H9 (cell line): ENCODE results near the gene RABGAP1. TPM values are rescaled to one million over a fixed set of nuclear protein-coding genes. Genes with fewer than 3 reads are reported as not detected.

Experiments used
- DNase-seq: peaks from one replicate; pipeline ENCODE4 v3.0.0-alpha.2; 2017
- H2AFZ ChIP-seq: one replicate; pipeline ENCODE4 v1.6.1; 2013; ENCODE audit warnings: mild to moderate bottlenecking, low read length, control low read depth, moderate library complexity
- H2AK5ac ChIP-seq: 2 replicates; pipeline ENCODE4 v1.6.1; 2013; ENCODE audit warnings: low read length, control low read depth, mixed read lengths; ENCODE audit not compliant: insufficient read length
- H2BK120ac ChIP-seq: one replicate; pipeline ENCODE4 v1.6.1; 2013; ENCODE audit warnings: low read depth, mild to moderate bottlenecking, low read length, control low read depth, inconsistent platforms; ENCODE audit not compliant: poor library complexity, severe bottlenecking
- H2BK12ac ChIP-seq: 2 replicates; pipeline ENCODE4 v1.6.1; 2013; ENCODE audit warnings: low read length, control low read depth, mixed read lengths, low read depth; ENCODE audit not compliant: insufficient read length
- H2BK15ac ChIP-seq: 2 replicates; pipeline ENCODE4 v1.6.1; 2013; ENCODE audit warnings: low read depth, low read length, control low read depth
- H2BK20ac ChIP-seq: one replicate; pipeline ENCODE4 v1.6.1; 2013; ENCODE audit warnings: low read depth, mild to moderate bottlenecking, low read length, control low read depth, inconsistent platforms; ENCODE audit not compliant: poor library complexity, severe bottlenecking
- H2BK5ac ChIP-seq: 2 replicates; pipeline ENCODE4 v1.6.1; 2013; ENCODE audit warnings: low read length, control low read depth, mixed read lengths; ENCODE audit not compliant: insufficient read length
- H3K14ac ChIP-seq: 2 replicates; pipeline ENCODE4 v1.6.1; 2013; ENCODE audit warnings: low read length, control low read depth; ENCODE audit not compliant: insufficient read depth
- H3K18ac ChIP-seq: 2 replicates; pipeline ENCODE4 v1.6.1; 2013; ENCODE audit warnings: low read depth, mild to moderate bottlenecking, mixed read lengths, low read length, control low read depth; ENCODE audit not compliant: insufficient read length
- H3K23ac ChIP-seq: 2 replicates; pipeline ENCODE4 v1.6.1; 2013; ENCODE audit warnings: low read length, control low read depth, mixed read lengths, low read depth; ENCODE audit not compliant: insufficient read length
- H3K23me2 ChIP-seq: 2 replicates; pipeline ENCODE4 v1.6.1; 2013; ENCODE audit warnings: low read depth, mild to moderate bottlenecking, mixed read lengths, low read length, control low read depth; ENCODE audit not compliant: insufficient read length, poor library complexity, severe bottlenecking
- H3K27ac ChIP-seq: 2 replicates; pipeline ENCODE4 v1.5.1; 2013; ENCODE audit warnings: low read length, control low read depth, mixed read lengths, low read depth; ENCODE audit not compliant: insufficient read length
- H3K27me3 ChIP-seq: 2 replicates; pipeline ENCODE4 v1.6.1; 2013; ENCODE audit warnings: low read length, control low read depth, inconsistent platforms; ENCODE audit not compliant: insufficient read depth
- H3K4ac ChIP-seq: 2 replicates; pipeline ENCODE4 v1.6.1; 2013; ENCODE audit warnings: low read depth, mild to moderate bottlenecking, control low read depth, inconsistent platforms, low read length, moderate library complexity
- H3K4me1 ChIP-seq: 2 replicates; pipeline ENCODE4 v1.6.1; 2013; ENCODE audit warnings: low read length, control low read depth, inconsistent platforms; ENCODE audit not compliant: insufficient read depth
- H3K4me2 ChIP-seq: 2 replicates; pipeline ENCODE4 v1.6.1; 2013; ENCODE audit warnings: low read length, control low read depth, mixed read lengths; ENCODE audit not compliant: insufficient read length, insufficient read depth
- H3K56ac ChIP-seq: 2 replicates; pipeline ENCODE4 v1.6.1; 2013; ENCODE audit warnings: low read depth, mild to moderate bottlenecking, mixed read lengths, low read length, control low read depth; ENCODE audit not compliant: insufficient read length
- H3K79me1 ChIP-seq: 2 replicates; pipeline ENCODE4 v1.6.1; 2013; ENCODE audit warnings: low read depth, mild to moderate bottlenecking, moderate library complexity, low read length, control low read depth, inconsistent platforms; ENCODE audit not compliant: insufficient read depth, poor library complexity, severe bottlenecking
- H3K79me2 ChIP-seq: 2 replicates; pipeline ENCODE4 v1.6.1; 2013; ENCODE audit warnings: low read length, control low read depth, inconsistent platforms; ENCODE audit not compliant: insufficient read depth
- H3K9ac ChIP-seq: 2 replicates; pipeline ENCODE4 v1.6.1; 2013; ENCODE audit warnings: low read length, control low read depth, mixed read lengths; ENCODE audit not compliant: insufficient read length; ENCODE audit errors: extremely low read depth
- H3K9me3 ChIP-seq: one replicate; pipeline ENCODE4 v1.6.1; 2013; ENCODE audit warnings: low read depth, low read length, inconsistent platforms; ENCODE audit not compliant: control insufficient read depth
- H3T11ph ChIP-seq: one replicate; pipeline ENCODE4 v1.6.1; 2013; ENCODE audit warnings: mild to moderate bottlenecking, low read length, control low read depth, inconsistent platforms
- H4K20me1 ChIP-seq: one replicate; pipeline ENCODE4 v1.6.1; 2013; ENCODE audit not compliant: control insufficient read depth, insufficient read length, insufficient read depth
- H4K5ac ChIP-seq: 2 replicates; pipeline ENCODE4 v1.6.1; 2013; ENCODE audit warnings: low read depth, mild to moderate bottlenecking, mixed read lengths, low read length, control low read depth; ENCODE audit not compliant: insufficient read length
- H4K8ac ChIP-seq: replicated peaks from 2 replicates; pipeline ENCODE4 v1.6.1; 2013; ENCODE audit warnings: low read length, control low read depth, mixed read lengths, low read depth; ENCODE audit not compliant: insufficient read length
- H4K91ac ChIP-seq: 2 replicates; pipeline ENCODE4 v1.6.1; 2013; ENCODE audit warnings: low read depth, mild to moderate bottlenecking, moderate library complexity, mixed read lengths, low read length, control low read depth; ENCODE audit not compliant: insufficient read length
- H3K27ac Mint-ChIP-seq, 3 experiments: 2 replicates in 2 of 3; 3 replicates in 1 of 3; pipeline ENCODE4 v1.8.0; 2020 to 2021; ENCODE audit warnings: mixed read lengths in 3 of 3, mild to moderate bottlenecking in 1 of 3, moderate library complexity in 1 of 3
- H3K27me3 Mint-ChIP-seq: 2 replicates; pipeline ENCODE4 v1.8.0; 2021; ENCODE audit warnings: low read depth, mild to moderate bottlenecking, moderate library complexity, mixed read lengths
- H3K36me3 Mint-ChIP-seq, 3 experiments: 2 replicates in 2 of 3; 3 replicates in 1 of 3; pipeline ENCODE4 v1.8.0; 2020 to 2021; ENCODE audit warnings: low read depth in 3 of 3, mixed read lengths in 3 of 3; ENCODE audit not compliant: insufficient read depth in 1 of 3
- H3K4me1 Mint-ChIP-seq, 2 experiments: 2 replicates each; pipeline ENCODE4 v1.8.0; 2020; ENCODE audit warnings: mixed read lengths in 2 of 2
- H3K4me3 Mint-ChIP-seq, 2 experiments: 2 replicates in 1 of 2; 3 replicates in 1 of 2; pipeline ENCODE4 v1.8.0; 2020 to 2021; ENCODE audit warnings: mild to moderate bottlenecking in 2 of 2, mixed read lengths in 2 of 2, moderate library complexity in 1 of 2
- H3K9me3 Mint-ChIP-seq, 2 experiments: 2 replicates in 1 of 2; 3 replicates in 1 of 2; pipeline ENCODE4 v1.8.0; 2020; ENCODE audit warnings: mild to moderate bottlenecking in 2 of 2, mixed read lengths in 2 of 2, moderate library complexity in 1 of 2
- CTCF ChIP-seq: fragments of 200-600 bp; sonication (generic); conservative IDR thresholded peaks from 3 replicates; pipeline ENCODE4 v1.8.0; 2021; ENCODE audit warnings: antibody characterized with exemption, mild to moderate bottlenecking
- WGBS: extraction: QIAGEN DNeasy Blood & Tissue Kit; methylation state at CpG from one replicate; pipeline ENCODE4 v1.1.7; 2013; ENCODE audit warnings: missing lambda C conversion rate, low lambda C conversion rate, mixed read lengths; ENCODE audit not compliant: insufficient read length; ENCODE audit errors: extremely low coverage; 5-methylcytosine and 5-hydroxymethylcytosine counted together
- total RNA-seq: library from RNA; stranded (reverse); gene quantifications from 2 replicates; pipeline ENCODE4 v1.2.1, GENCODE V29; 2021

Gene RABGAP1
- total RNA-seq, 1 experiment from 2014 or later: 31.6 TPM

- no peak for TF ChIP-seq CTCF
- no peak overlapping the region for H2AK5ac ChIP-seq
- H3K4me1 ChIP-seq: no peaks in the 10 kb centered on the region
- no peak overlapping the region for H3K14ac ChIP-seq
- H2BK20ac ChIP-seq: no peak overlapping the region
- H3K27ac ChIP-seq: no peak overlapping the region
- no peaks in the 10 kb centered on the region for H3K23me2 ChIP-seq
- H4K5ac ChIP-seq: no peak overlapping the region
- no peak overlapping the region for H4K91ac ChIP-seq
- no peaks in the 10 kb centered on the region for H4K20me1 ChIP-seq
- WGBS: no CpG with 5 or more reads among the region's 2 CpGs
- H3K18ac ChIP-seq: no peak overlapping the region
- no peak overlapping the region for H3K23ac ChIP-seq
- no peaks in the 10 kb centered on the region for H3K4me1 Mint-ChIP-seq
- H3T11ph ChIP-seq: no peak overlapping the region
- no peaks in the 10 kb centered on the region for H3K27me3 ChIP-seq
- no peaks in the 10 kb centered on the region for H3K79me2 ChIP-seq
- no peak overlapping the region for H3K4ac ChIP-seq
- H3K79me1 ChIP-seq: no peaks in the 10 kb centered on the region
- H2BK120ac ChIP-seq: no peak overlapping the region
- H3K4me3 Mint-ChIP-seq: no peak overlapping the region
- no peaks in the 10 kb centered on the region for H3K9me3 Mint-ChIP-seq
- no peak for DNase-seq
- no peak overlapping the region for H3K56ac ChIP-seq
- H2BK12ac ChIP-seq: no peak overlapping the region
- no peak overlapping the region for H4K8ac ChIP-seq
- no peak overlapping the region for H2BK15ac ChIP-seq
- H3K9me3 ChIP-seq: no peaks in the 10 kb centered on the region
- H2AFZ ChIP-seq: no peak overlapping the region
- H3K9ac ChIP-seq: no peak overlapping the region
- no peaks in the 10 kb centered on the region for H3K27me3 Mint-ChIP-seq
- no peak overlapping the region for H2BK5ac ChIP-seq
- H3K36me3 Mint-ChIP-seq: peaks cover 9 to 47% (median 38%) of the 10 kb centered on the region in 3 experiments; a peak in 6 of 7 replicates
- H3K27ac Mint-ChIP-seq: no peak overlapping the region
- H3K4me2 ChIP-seq: no peak overlapping the region
These were observed 80.0 kb downstream of the RABGAP1 start for GRCh38 chr9:123020796-123021195.
